GM18526 (cell line): ENCODE data around the gene SLC26A4.

Source experiments
- POLR2A ChIP-seq: IDR thresholded peaks from 3 replicates; pipeline ENCODE4 v1.6.1; 2011; ENCODE audit not compliant: insufficient read length; ENCODE audit errors: extremely low read depth

Gene SLC26A4

GRCh38 chr7:107660381-107661080 is at the start of gene SLC26A4:
Gene SLC26A4, plus strand, starts transcription at chr7:107660828. Its CDS starts 814 bp downstream, at chr7:107661642.
- TF ChIP-seq POLR2A = no peak

GRCh38 chr7:107613439-107613838 is 47.2 kb upstream of the SLC26A4 start:
- TF ChIP-seq POLR2A = no peak

- no peak for TF ChIP-seq POLR2A
These were observed 46.7 kb upstream of the SLC26A4 start for GRCh38 chr7:107613948-107614347.

- no peak for TF ChIP-seq POLR2A
These were observed 46.2 kb upstream of the SLC26A4 start for GRCh38 chr7:107614425-107614824.

GRCh38 chr7:107615910-107616680 is 44.5 kb upstream of the SLC26A4 start:
- TF ChIP-seq POLR2A = no peak

GRCh38 chr7:107622429-107622828 is 38.2 kb upstream of the SLC26A4 start:
- no peak for TF ChIP-seq POLR2A

- TF ChIP-seq POLR2A = no peak
These were observed 37.7 kb upstream of the SLC26A4 start for GRCh38 chr7:107622894-107623293.

- no peak for TF ChIP-seq POLR2A
These were observed 33.6 kb upstream of the SLC26A4 start for GRCh38 chr7:107627002-107627401.

- TF ChIP-seq POLR2A = no peak
These were observed 32.1 kb upstream of the SLC26A4 start for GRCh38 chr7:107628461-107629064.

GRCh38 chr7:107630342-107630741 is 30.3 kb upstream of the SLC26A4 start:
- no peak for TF ChIP-seq POLR2A

GRCh38 chr7:107631588-107632491 is 28.8 kb upstream of the SLC26A4 start:
- no peak for TF ChIP-seq POLR2A

GRCh38 chr7:107632492-107632865 is 28.1 kb upstream of the SLC26A4 start:
- TF ChIP-seq POLR2A = no peak

GRCh38 chr7:107638594-107638993 is 22.0 kb upstream of the SLC26A4 start:
- TF ChIP-seq POLR2A = no peak

- TF ChIP-seq POLR2A = no peak
These were observed 19.0 kb upstream of the SLC26A4 start for GRCh38 chr7:107641676-107642075.

- no peak for TF ChIP-seq POLR2A
These were observed 18.1 kb upstream of the SLC26A4 start for GRCh38 chr7:107642501-107642900.
